ENCODE results near the gene KLLN. TPM values are rescaled to one million over a fixed set of nuclear protein-coding genes. Genes with fewer than 3 reads are reported as not detected.

KLLN gene
- total and polyA plus RNA-seq, 9 of the 15 experiments (the other 6 are each of a cell fraction or from before 2014, with no cell fraction given): 0.07 to 0.40 (median 0.25) TPM

- TF ChIP-seq NR1H2 (CRISPR knock-in tag; IDR thresholded peaks at IDR 0.05) (no peak), CC2D1A (IDR thresholded peaks at IDR 0.05) (no peak), ZNF274 (IDR thresholded peaks at IDR 0.05; ENCODE audit: borderline replicate concordance, low read depth, low read length) (no peak), EGR1 (conservative IDR thresholded peaks at IDR 0.05) (no peak), DACH1 (IDR thresholded peaks at IDR 0.05; ENCODE audit: partially characterized antibody) (no peak), GMEB1 (CRISPR knock-in tag; IDR thresholded peaks at IDR 0.05) (peak; percentile 68), E2F6 (IDR thresholded peaks at IDR 0.05; ENCODE audit: borderline replicate concordance in 1 of 2, extremely low read depth in 1 of 2, insufficient read depth in 1 of 2, insufficient read length in 1 of 2, low read depth in 1 of 2, low read length in 1 of 2, poor library complexity in 1 of 2, severe bottlenecking in 1 of 2) (peak in 1 of 2 experiments; percentile 56), ZNF695 (CRISPR knock-in tag; IDR thresholded peaks at IDR 0.05) (no peak), ZNF318 (IDR thresholded peaks at IDR 0.05; ENCODE audit: borderline replicate concordance in 1 of 2, low read depth in 1 of 2) (no peak), PHB (CRISPR knock-in tag; IDR thresholded peaks at IDR 0.05) (no peak), NKRF (IDR thresholded peaks at IDR 0.05; ENCODE audit: borderline replicate concordance) (no peak), NFRKB (IDR thresholded peaks at IDR 0.05; ENCODE audit: low read depth) (0 out of 2 replicates have a peak, but pooled peaks have one; percentile 33), ZNF165 (CRISPR knock-in tag; IDR thresholded peaks at IDR 0.05; ENCODE audit: borderline replicate concordance) (no peak), TRIM28 (IDR thresholded peaks at IDR 0.05) (no peak)
Observed at GRCh38 chr10:87863053-87863943, at the start of gene KLLN, which contains the start of gene PTEN (continued).
